GM12878 (cell line): Measurements from ENCODE around the gene PML. TPM values are rescaled to one million over a fixed set of nuclear protein-coding genes. Genes with fewer than 3 reads are reported as not detected.

Source experiments
- ATAC-seq: fragments of 200-7000 bp; cut with Tn5 transposase; 3 replicates; pipeline ENCODE4 v1.9.1; 2020; ENCODE audit warnings: mild to moderate bottlenecking, moderate library complexity
- BruUV-seq: library from RNA; stranded (reverse); fragments of 400-500 nt; replicated peaks from 2 replicates; lab custom pipeline; 2021; lab: Mats Ljungman, UMichigan
- CTCF ChIA-PET: fragments of 300-600 bp; sonication (Branson Sonifier 250); formaldehyde crosslinking; extraction: SDS; loops from one replicate; lab custom pipeline; 2021; ENCODE audit warnings: inconsistent platforms; lab: Yijun Ruan, JAX
- POLR2A ChIA-PET: fragments of 350-600 bp; formaldehyde crosslinking; extraction: SDS; loops from one replicate; lab custom pipeline; 2021; ENCODE audit warnings: inconsistent platforms; lab: Charles Lee
- RAD21 ChIA-PET: fragments of 300-600 bp; sonication (Branson Sonifier 250); formaldehyde crosslinking; loops from one replicate; lab custom pipeline; 2023; ENCODE audit warnings: antibody characterized with exemption; ENCODE audit not compliant: unreplicated experiment; lab: Charles Lee
- SMC1A ChIA-PET: fragments of 300-600 bp; sonication (Branson Sonifier 250); formaldehyde crosslinking; loops from one replicate; lab custom pipeline; 2023; ENCODE audit not compliant: unreplicated experiment, uncharacterized antibody; lab: Charles Lee
- DNase-seq: peaks from one replicate; pipeline ENCODE4 v3.0.0-alpha.2; 2011; ENCODE audit warnings: low read depth, low spot score
- FAIRE-seq: peaks from 3 replicates; lab custom pipeline; 2011; peaks lifted over from hg19 to GRCh38; lab: Jason Lieb, UNC
- H2AFZ ChIP-seq: 2 replicates; pipeline ENCODE4 v1.6.0; 2011; ENCODE audit warnings: low read depth, low read length, control low read depth; ENCODE audit not compliant: control insufficient read depth
- H3K27ac ChIP-seq: 2 replicates; pipeline ENCODE4 v1.5.1; 2011; ENCODE audit warnings: control low read depth; ENCODE audit not compliant: control insufficient read depth, insufficient read depth
- H3K27me3 ChIP-seq, 2 experiments: replicated peaks in 1 of 2; 2 replicates each; pipeline versions ENCODE4 v1.6.0 to v1.6.1; 2011; ENCODE audit warnings: low read length in 1 of 2; ENCODE audit not compliant: control insufficient read depth in 2 of 2, insufficient read depth in 2 of 2
- H3K36me3 ChIP-seq, 2 experiments: 2 replicates each; pipeline ENCODE4 v1.5.1; 2011; ENCODE audit warnings: low read length in 1 of 2; ENCODE audit not compliant: control insufficient read depth in 2 of 2, insufficient read depth in 2 of 2
- H3K4me1 ChIP-seq: 2 replicates; pipeline ENCODE4 v1.6.1; 2011; ENCODE audit warnings: mild to moderate bottlenecking, low read length, moderate library complexity, mixed read lengths; ENCODE audit not compliant: control insufficient read depth, insufficient read depth
- H3K4me2 ChIP-seq: 2 replicates; pipeline ENCODE4 v1.6.0; 2011; ENCODE audit warnings: control low read depth; ENCODE audit not compliant: control insufficient read depth, insufficient read depth
- H3K4me3 ChIP-seq: fragments of 200-600 bp; sonication (generic); 2 replicates; pipeline ENCODE4 v1.5.1; 2016
- H3K79me2 ChIP-seq: 2 replicates; pipeline ENCODE4 v1.6.0; 2011; ENCODE audit warnings: low read length; ENCODE audit not compliant: control insufficient read depth, insufficient read depth
- H3K9ac ChIP-seq: 2 replicates; pipeline ENCODE4 v1.8.0; 2011; ENCODE audit warnings: low read length, control low read depth, mixed read lengths; ENCODE audit not compliant: control insufficient read depth, insufficient read depth
- H3K9me3 ChIP-seq: replicated peaks from 3 replicates; pipeline ENCODE4 v1.5.1; 2011; ENCODE audit warnings: mild to moderate bottlenecking, low read length; ENCODE audit not compliant: control insufficient read depth, insufficient read depth
- H4K20me1 ChIP-seq: 2 replicates; pipeline ENCODE4 v1.6.0; 2011; ENCODE audit not compliant: control insufficient read depth, insufficient read depth
- ATF7 ChIP-seq: fragments of 450-650 bp; IDR thresholded peaks from 2 replicates; pipeline ENCODE4 v1.6.1; 2016; ENCODE audit warnings: low read depth, mild to moderate bottlenecking
- HCFC1 ChIP-seq: fragments of 150-350 bp; IDR thresholded peaks from 2 replicates; pipeline ENCODE4 v1.6.1; 2014; ENCODE audit warnings: low read length
- MEF2A ChIP-seq: IDR thresholded peaks from 2 replicates; pipeline ENCODE4 v1.6.1; 2011; ENCODE audit warnings: low read depth, mild to moderate bottlenecking, low read length, moderate library complexity; ENCODE audit not compliant: insufficient read depth
- PRDM15 ChIP-seq: fragments of 450-650 bp; formaldehyde crosslinking; IDR thresholded peaks from 2 replicates; pipeline ENCODE4 v1.4.0; 2020; ENCODE audit warnings: mild to moderate bottlenecking, moderate library complexity
- STAT1 ChIP-seq: fragments of 450-650 bp; conservative IDR thresholded peaks from 2 replicates; pipeline ENCODE4 v1.6.1; 2014; ENCODE audit warnings: antibody characterized with exemption, mild to moderate bottlenecking
- TCF12 ChIP-seq: IDR thresholded peaks from 2 replicates; pipeline ENCODE4 v1.6.1; 2011; ENCODE audit warnings: low read depth, mild to moderate bottlenecking, low read length
- TCF7 ChIP-seq: IDR thresholded peaks from 2 replicates; pipeline ENCODE4 v1.6.1; 2014; ENCODE audit warnings: antibody characterized with exemption, borderline replicate concordance
- WGBS: methylation state at CpG from one replicate; pipeline ENCODE4 v1.1.6; 2016; ENCODE audit warnings: low lambda C conversion rate; ENCODE audit not compliant: insufficient replicate concordance, insufficient coverage; ENCODE audit errors: missing lambda C conversion rate; 5-methylcytosine and 5-hydroxymethylcytosine counted together
- in situ Hi-C: fragments of 300-500 bp; cut with MboI; formaldehyde crosslinking; loops from 9 replicates; pipeline ENCODE4 v1.14.3; 2018; ENCODE audit warnings: mixed read lengths
- intact Hi-C: fragments of 100-400 bp; cut with micrococcal nuclease; formaldehyde crosslinking; loops from one replicate; pipeline ENCODE4 v1.14.2; 2022; ENCODE audit not compliant: unreplicated experiment
- polyA plus RNA-seq, 11 experiments: library from polyadenylated mRNA; depleted of rRNA in 4 of 11; unstranded in 6 of 11; stranded (reverse) in 5 of 11; fragments of >200 nt; fragmentation: Nextera tagmentation in 4 of 11; fragmentation: Illumina TruSeq in 1 of 11; extraction: Ambion mirVana in 4 of 11; extraction: Trizol in 1 of 11; gene quantifications; 1 replicate in 1 of 11; 2 replicates in 10 of 11; pipeline versions ENCODE4 v1.2.1 to v1.2.3, GENCODE V29; 2011 to 2016; ENCODE audit warnings: inconsistent platforms in 2 of 11, missing spikeins in 2 of 11, low read depth in 1 of 11
- total RNA-seq, 4 experiments: library from RNA; depleted of rRNA in 3 of 4; stranded (reverse); fragments of >200 nt in 3 of 4; fragmentation: Illumina TruSeq in 1 of 4; extraction: Trizol in 1 of 4; gene quantifications; 2 replicates each; pipeline versions ENCODE4 v1.2.1 to v1.2.3, GENCODE V29; 2013 to 2021

PML gene
- total and polyA plus RNA-seq, 10 of the 15 experiments (the other 5 are each of a cell fraction or from before 2014, with no cell fraction given): 8.5 to 95.5 (median 30.8) TPM

DNA sequence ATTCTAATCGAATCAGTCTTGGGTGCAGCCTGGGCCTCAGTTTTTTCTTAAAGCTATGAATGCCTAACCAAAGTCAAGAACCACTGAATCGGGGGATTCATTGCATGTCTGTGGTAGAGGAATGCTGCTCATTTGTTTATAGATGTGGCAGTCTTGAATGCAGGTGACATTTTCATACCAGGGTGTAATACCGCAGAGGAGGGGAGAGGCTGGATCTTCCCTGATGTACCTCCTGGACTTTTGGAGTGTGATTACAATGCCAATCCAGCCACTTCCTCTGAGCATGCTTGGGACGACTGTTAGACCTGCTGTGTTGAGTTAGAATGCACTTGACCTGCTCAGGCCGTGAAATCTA, 45.1 kb downstream of the PML start:
- ChIA-PET RAD21 (interaction anchor here (5.5 kb wide), 1 partner anchor 67 kb away, joined by 28 read pairs; no protein-coding TSS in a partner anchor), SMC1A (no interaction called here), CTCF (interaction anchor here (2.3 to 5.1 kb wide), 3 partner anchors 9 to 69 kb away, joined by 10 to 30 read pairs (median 12); no protein-coding TSS in a partner anchor), POLR2A (interaction anchor here (1.1 kb wide), 1 partner anchor 342 kb away, joined by 3 read pairs; no protein-coding TSS in a partner anchor)
- no peak overlapping the region for H2AFZ ChIP-seq
- ATAC-seq: no peak
- H3K79me2 ChIP-seq: no peaks in the 10 kb centered on the region
- H3K9ac ChIP-seq: no peak overlapping the region
- TF ChIP-seq TCF7 (no peak), MEF2A (no peak), STAT1 (no peak), HCFC1 (no peak), PRDM15 (CRISPR knock-in tag) (no peak), ATF7 (no peak), TCF12 (no peak)
- TF ChIP-seq, all 136 proteins: peak for 0
- Histone ChIP-seq H3K27me3 (no peaks in the 10 kb centered on the region), H3K4me1 (no peaks in the 10 kb centered on the region), H3K4me3 (no peak overlapping the region), H4K20me1 (no peaks in the 10 kb centered on the region), H3K36me3 (peaks cover 12 to 17% of the 10 kb centered on the region in 2 experiments), H3K27ac (no peak overlapping the region), H3K4me2 (no peak overlapping the region), H3K9me3 (no peaks in the 10 kb centered on the region)
- in situ Hi-C loops (no loop called here), intact Hi-C loops (no loop called here)
- no TSS peak for BruUV-seq
- DNase-seq (no peak), FAIRE-seq (no peak)
- WGBS: 87% methylated on average over 5 of the region's 5 CpGs
